ENCODE data around the gene CPA3.

The CPA3 gene

DNA sequence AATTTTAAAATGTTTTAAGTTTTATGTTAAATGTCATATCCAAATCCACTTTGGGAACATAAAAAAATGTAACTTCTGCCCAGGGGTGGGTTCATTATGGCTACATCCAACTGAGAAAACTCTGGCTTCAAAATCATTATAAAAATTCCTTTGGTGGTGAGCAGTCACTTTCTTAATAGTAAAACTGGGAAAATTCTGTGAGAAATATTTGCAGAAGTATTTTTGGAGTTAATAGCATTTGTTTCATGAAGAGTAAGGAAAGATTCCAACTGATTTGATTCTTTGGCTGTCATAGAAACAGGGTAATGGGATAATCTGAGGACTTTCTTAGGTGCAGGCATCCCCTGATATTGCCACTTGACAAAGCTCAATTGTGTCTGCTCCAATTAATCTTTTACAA, 38.8 kb downstream of the CPA3 start:
- FAIRE-seq, result no peak
- TF ChIP-seq SPI1 (IDR thresholded peaks at IDR 0.05; ENCODE audit: low read depth, low read length) (no peak), POLR2AphosphoS5 (IDR thresholded peaks at IDR 0.05; ENCODE audit: low read depth, low read length) (no peak), POLR2A (IDR thresholded peaks at IDR 0.05; ENCODE audit: low read depth, low read length) (no peak), PAX5 (IDR thresholded peaks at IDR 0.05; ENCODE audit: insufficient read depth, low read length, severe bottlenecking) (no peak), TAF1 (IDR thresholded peaks at IDR 0.05; ENCODE audit: low read depth, low read length) (no peak), POU2F2 (IDR thresholded peaks at IDR 0.05; ENCODE audit: low read depth, low read length) (no peak)

DNA sequence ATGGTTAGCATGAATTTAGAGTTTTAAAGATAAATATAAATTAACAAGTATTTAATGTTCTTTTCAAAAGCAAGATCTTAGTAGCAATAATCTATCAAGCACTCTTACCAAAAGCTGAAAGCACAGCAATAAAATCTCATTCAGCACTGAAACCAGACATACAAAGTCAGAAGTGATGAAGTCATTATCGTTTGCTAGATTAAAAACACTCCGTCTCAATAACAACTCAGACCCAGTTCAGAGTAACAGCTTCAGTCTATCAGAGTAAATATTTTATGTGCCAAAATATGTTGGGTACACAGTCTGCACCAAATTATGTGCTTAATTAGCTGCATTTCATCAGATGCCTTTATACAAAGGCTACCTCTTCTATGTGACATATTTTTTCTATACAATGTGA, 41.6 kb downstream of the CPA3 start:
- FAIRE-seq (no peak), DNase-seq (ENCODE audit: insufficient read length, low spot score) (no peak)
- no peak for TF ChIP-seq PAX5 (IDR thresholded peaks at IDR 0.05; ENCODE audit: insufficient read depth, low read length, severe bottlenecking)
- TF ChIP-seq POLR2A (IDR thresholded peaks at IDR 0.05; ENCODE audit: low read depth, low read length), result no peak
- TF ChIP-seq POU2F2 (IDR thresholded peaks at IDR 0.05; ENCODE audit: low read depth, low read length), result no peak
- TF ChIP-seq TAF1 (IDR thresholded peaks at IDR 0.05; ENCODE audit: low read depth, low read length), result no peak
- TF ChIP-seq POLR2AphosphoS5 (IDR thresholded peaks at IDR 0.05; ENCODE audit: low read depth, low read length), result no peak
- no peak for TF ChIP-seq SPI1 (IDR thresholded peaks at IDR 0.05; ENCODE audit: low read depth, low read length)

More for the DNA sequence above, 38.8 kb downstream of the CPA3 start:
- no peak for DNase-seq (ENCODE audit: insufficient read length, low spot score)

DNA sequence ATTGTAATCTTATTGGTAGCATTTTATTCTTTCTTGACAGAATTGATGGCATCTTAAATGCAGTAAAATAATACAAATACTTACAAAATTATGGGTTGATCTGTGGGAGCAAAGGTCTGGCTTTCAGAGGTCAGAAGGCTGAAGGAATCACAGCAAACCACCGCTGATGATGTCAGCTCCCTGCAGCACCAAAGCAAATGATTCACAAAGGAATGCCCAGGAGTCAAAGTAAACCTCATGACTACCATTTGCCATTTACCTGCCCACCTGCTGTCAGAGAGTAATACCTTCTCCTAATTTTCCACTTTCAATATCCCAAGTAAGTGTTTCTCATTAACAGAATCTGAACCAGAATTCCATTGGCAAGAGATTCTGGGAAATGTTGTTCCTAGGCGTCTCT, 46.1 kb downstream of the CPA3 start:
- no peak for TF ChIP-seq POLR2A (IDR thresholded peaks at IDR 0.05; ENCODE audit: low read depth, low read length)
- no peak for TF ChIP-seq PAX5 (IDR thresholded peaks at IDR 0.05; ENCODE audit: insufficient read depth, low read length, severe bottlenecking)
- TF ChIP-seq TAF1 (IDR thresholded peaks at IDR 0.05; ENCODE audit: low read depth, low read length), result no peak
- TF ChIP-seq POU2F2 (IDR thresholded peaks at IDR 0.05; ENCODE audit: low read depth, low read length), result no peak
- TF ChIP-seq SPI1 (IDR thresholded peaks at IDR 0.05; ENCODE audit: low read depth, low read length), result no peak
- TF ChIP-seq POLR2AphosphoS5 (IDR thresholded peaks at IDR 0.05; ENCODE audit: low read depth, low read length), result no peak
- FAIRE-seq (no peak), DNase-seq (ENCODE audit: insufficient read length, low spot score) (no peak)

DNA sequence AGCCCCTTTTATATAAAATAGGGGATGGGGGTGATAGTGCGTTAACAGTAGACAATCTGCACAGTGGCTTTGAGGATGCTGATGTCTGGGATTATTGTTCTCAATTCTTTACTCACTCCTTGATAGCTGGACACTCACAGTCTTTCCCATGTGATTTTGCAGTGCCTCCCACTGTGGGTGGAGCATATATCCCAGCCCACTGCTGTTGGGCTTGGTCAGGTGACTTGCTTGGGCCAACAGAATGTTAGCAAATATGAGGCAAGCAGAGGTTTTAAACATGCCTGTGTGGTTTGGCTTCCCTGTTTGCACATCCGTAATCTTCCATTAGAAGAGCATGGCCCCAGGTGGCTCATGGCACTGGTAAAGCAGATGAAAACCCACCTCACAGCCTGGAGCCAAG, 46.5 kb downstream of the CPA3 start:
- no peak for DNase-seq (ENCODE audit: insufficient read length, low spot score)
- no peak for TF ChIP-seq PAX5 (IDR thresholded peaks at IDR 0.05; ENCODE audit: insufficient read depth, low read length, severe bottlenecking)
- TF ChIP-seq POLR2AphosphoS5 (IDR thresholded peaks at IDR 0.05; ENCODE audit: low read depth, low read length), result no peak
- no peak for TF ChIP-seq POU2F2 (IDR thresholded peaks at IDR 0.05; ENCODE audit: low read depth, low read length)
- TF ChIP-seq SPI1 (IDR thresholded peaks at IDR 0.05; ENCODE audit: low read depth, low read length), result no peak
- no peak for TF ChIP-seq POLR2A (IDR thresholded peaks at IDR 0.05; ENCODE audit: low read depth, low read length)
- no peak for TF ChIP-seq TAF1 (IDR thresholded peaks at IDR 0.05; ENCODE audit: low read depth, low read length)
- no peak for FAIRE-seq

DNA sequence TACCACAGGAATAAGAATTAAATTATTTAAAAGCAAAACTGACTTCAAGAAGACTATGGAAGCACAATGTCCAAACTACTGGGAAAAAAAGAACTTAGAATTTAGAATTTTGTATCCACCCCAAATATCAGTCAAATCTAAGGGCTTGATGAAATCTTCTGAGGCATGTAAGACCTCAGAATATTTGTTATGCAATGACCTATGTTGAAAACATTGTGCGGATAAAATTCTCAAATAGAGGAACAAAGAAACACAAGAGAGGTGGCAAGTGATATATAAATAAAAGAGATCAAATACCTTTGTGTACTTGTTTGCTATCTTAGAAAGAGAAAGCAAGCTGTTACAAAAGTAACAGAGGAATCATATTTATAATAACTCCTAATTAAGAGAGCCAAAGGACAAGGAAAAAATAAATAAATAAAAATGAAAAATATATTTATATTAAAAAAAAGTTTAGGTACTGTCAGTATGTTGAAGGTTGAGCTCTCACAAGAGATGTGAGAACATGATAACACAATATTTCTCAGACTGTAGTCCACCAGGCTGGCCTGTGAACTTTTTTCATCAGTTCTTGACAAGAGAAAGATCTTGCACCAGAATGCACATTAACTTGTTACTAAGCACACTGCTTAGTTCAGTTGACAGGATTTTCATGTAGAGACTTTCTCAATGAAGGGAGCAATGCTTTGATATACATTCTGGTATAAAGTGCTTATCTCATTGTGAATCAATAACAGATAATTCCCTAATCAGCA, 50.0 kb downstream of the CPA3 start:
- no peak for FAIRE-seq
- TF ChIP-seq PAX5 (IDR thresholded peaks at IDR 0.05; ENCODE audit: insufficient read depth, low read length, severe bottlenecking), result no peak
- TF ChIP-seq POLR2A (IDR thresholded peaks at IDR 0.05; ENCODE audit: low read depth, low read length), result no peak
- TF ChIP-seq TAF1 (IDR thresholded peaks at IDR 0.05; ENCODE audit: low read depth, low read length), result no peak
- no peak for TF ChIP-seq POLR2AphosphoS5 (IDR thresholded peaks at IDR 0.05; ENCODE audit: low read depth, low read length)
- TF ChIP-seq POU2F2 (IDR thresholded peaks at IDR 0.05; ENCODE audit: low read depth, low read length), result no peak
- TF ChIP-seq SPI1 (IDR thresholded peaks at IDR 0.05; ENCODE audit: low read depth, low read length), result no peak
- no peak for DNase-seq (ENCODE audit: insufficient read length, low spot score)

DNA sequence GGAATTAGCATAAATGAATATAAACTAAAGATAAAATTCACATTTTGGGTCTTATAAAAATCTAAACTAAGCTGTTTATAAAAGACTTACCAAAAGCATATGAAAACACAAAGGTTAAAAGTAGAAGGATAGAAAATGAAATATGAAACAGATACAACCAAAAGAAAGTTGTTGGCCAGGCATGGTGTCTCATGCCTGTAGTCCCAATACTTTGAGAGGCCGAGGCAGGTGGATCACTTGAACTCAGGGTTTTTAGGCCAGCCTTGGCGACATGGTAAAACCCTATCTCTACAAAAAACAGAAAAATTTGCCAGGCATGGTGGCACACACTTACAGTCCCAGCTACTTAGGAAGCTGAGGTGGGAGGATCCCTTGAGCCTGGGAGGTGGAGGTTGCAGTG, 51.0 kb downstream of the CPA3 start:
- no peak for DNase-seq (ENCODE audit: insufficient read length, low spot score)

DNA sequence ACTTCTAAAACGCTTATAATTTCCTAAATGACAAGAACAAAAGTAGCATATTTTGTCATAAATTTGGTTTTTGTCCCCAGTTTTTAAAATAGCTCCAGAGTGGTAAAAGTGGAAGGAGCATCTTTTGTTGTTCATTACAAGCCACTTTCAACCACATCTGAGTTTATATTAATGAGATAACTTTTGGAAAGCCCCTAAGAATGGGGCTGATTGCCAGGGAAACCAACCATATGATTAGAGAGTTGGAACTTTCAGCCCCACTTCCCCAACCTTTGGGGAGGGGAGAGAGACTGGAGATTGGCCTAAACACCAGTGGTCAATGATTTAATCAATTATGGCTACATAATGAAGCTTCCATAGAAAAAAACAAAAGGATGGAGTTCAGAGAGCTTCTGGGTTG, 57.4 kb downstream of the CPA3 start:
- DNase-seq (ENCODE audit: insufficient read length, low spot score) (no peak), FAIRE-seq (no peak)
- TF ChIP-seq POLR2AphosphoS5 (IDR thresholded peaks at IDR 0.05; ENCODE audit: low read depth, low read length) (no peak), TAF1 (IDR thresholded peaks at IDR 0.05; ENCODE audit: low read depth, low read length) (no peak)

More for the DNA sequence above, 51.0 kb downstream of the CPA3 start:
- TF ChIP-seq SPI1 (IDR thresholded peaks at IDR 0.05; ENCODE audit: low read depth, low read length), result no peak
- no peak for TF ChIP-seq POLR2AphosphoS5 (IDR thresholded peaks at IDR 0.05; ENCODE audit: low read depth, low read length)
- no peak for TF ChIP-seq POU2F2 (IDR thresholded peaks at IDR 0.05; ENCODE audit: low read depth, low read length)
- no peak for TF ChIP-seq POLR2A (IDR thresholded peaks at IDR 0.05; ENCODE audit: low read depth, low read length)
- no peak for TF ChIP-seq TAF1 (IDR thresholded peaks at IDR 0.05; ENCODE audit: low read depth, low read length)
- no peak for TF ChIP-seq PAX5 (IDR thresholded peaks at IDR 0.05; ENCODE audit: insufficient read depth, low read length, severe bottlenecking)
- FAIRE-seq, result no peak

DNA sequence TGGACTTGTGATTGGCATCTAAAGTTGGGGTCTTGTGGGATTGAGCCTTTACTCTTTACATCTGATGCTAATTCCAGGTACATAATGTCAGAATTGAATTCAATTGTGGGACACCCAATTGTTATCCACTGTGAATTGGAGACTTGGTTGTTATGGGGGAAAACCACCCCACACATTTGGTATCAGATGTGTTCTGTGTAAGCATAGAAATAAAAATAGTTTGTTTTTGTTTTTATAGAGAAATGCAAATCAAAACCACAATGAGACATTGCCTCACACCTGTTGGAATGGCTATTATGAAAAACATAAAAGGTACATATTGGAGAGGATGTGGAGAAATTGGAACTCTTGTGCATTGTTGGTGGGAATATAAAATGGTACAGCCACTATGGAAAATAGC, 58.5 kb downstream of the CPA3 start:
- no peak for FAIRE-seq
- TF ChIP-seq SPI1 (IDR thresholded peaks at IDR 0.05; ENCODE audit: low read depth, low read length) (no peak), POLR2AphosphoS5 (IDR thresholded peaks at IDR 0.05; ENCODE audit: low read depth, low read length) (no peak), PAX5 (IDR thresholded peaks at IDR 0.05; ENCODE audit: insufficient read depth, low read length, severe bottlenecking) (no peak), POLR2A (IDR thresholded peaks at IDR 0.05; ENCODE audit: low read depth, low read length) (no peak), TAF1 (IDR thresholded peaks at IDR 0.05; ENCODE audit: low read depth, low read length) (no peak), POU2F2 (IDR thresholded peaks at IDR 0.05; ENCODE audit: low read depth, low read length) (no peak)
- no peak for DNase-seq (ENCODE audit: insufficient read length, low spot score)

DNA sequence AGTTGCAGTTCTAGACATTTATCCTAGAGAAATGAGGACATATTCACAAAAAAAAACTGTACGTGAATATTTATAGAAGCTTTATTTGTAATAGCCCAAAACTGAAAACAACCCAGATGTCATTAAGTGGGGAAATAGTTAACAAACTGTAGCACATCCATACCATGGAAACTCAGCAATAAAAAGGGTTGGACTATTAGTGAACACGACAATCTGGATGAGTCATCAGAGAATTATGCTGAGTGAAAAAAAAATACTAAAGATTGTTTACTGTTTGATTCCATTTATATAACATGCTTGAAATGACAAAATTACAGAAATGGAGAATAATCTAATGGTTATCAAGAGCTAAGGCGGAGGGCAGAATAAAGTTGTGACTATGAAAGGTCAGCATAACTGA, 59.5 kb downstream of the CPA3 start:
- FAIRE-seq (no peak), DNase-seq (ENCODE audit: insufficient read length, low spot score) (no peak)
- no peak for TF ChIP-seq POLR2A (IDR thresholded peaks at IDR 0.05; ENCODE audit: low read depth, low read length)
- TF ChIP-seq PAX5 (IDR thresholded peaks at IDR 0.05; ENCODE audit: insufficient read depth, low read length, severe bottlenecking), result no peak
- no peak for TF ChIP-seq TAF1 (IDR thresholded peaks at IDR 0.05; ENCODE audit: low read depth, low read length)
- TF ChIP-seq POU2F2 (IDR thresholded peaks at IDR 0.05; ENCODE audit: low read depth, low read length), result no peak
- TF ChIP-seq SPI1 (IDR thresholded peaks at IDR 0.05; ENCODE audit: low read depth, low read length), result no peak
- no peak for TF ChIP-seq POLR2AphosphoS5 (IDR thresholded peaks at IDR 0.05; ENCODE audit: low read depth, low read length)

DNA sequence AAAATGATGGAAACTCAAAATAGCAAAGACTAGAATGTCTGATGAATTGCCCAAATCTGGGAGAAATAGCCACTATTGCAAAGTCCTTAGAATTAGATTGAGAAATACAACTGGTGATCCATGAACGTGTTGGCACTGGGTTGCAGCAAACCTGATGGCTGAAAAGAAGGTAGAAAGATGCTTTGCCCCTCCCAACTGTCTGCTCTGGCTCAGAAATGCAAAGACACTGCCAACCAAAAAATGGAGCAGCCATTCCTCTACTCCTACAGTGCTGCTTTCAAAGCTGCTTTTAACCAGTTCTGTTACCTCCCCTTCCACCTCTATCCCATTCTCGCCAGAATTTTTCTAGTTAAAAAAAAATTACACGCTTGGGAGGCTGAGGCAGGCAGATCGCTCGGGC, 60.7 kb downstream of the CPA3 start:
- TF ChIP-seq POLR2A (IDR thresholded peaks at IDR 0.05; ENCODE audit: low read depth, low read length), result no peak
- no peak for TF ChIP-seq PAX5 (IDR thresholded peaks at IDR 0.05; ENCODE audit: insufficient read depth, low read length, severe bottlenecking)
- FAIRE-seq (no peak), DNase-seq (ENCODE audit: insufficient read length, low spot score) (no peak)
